ENCODE measurements around the gene PARVG. TPM values are rescaled to one million over a fixed set of nuclear protein-coding genes. Genes with fewer than 3 reads are reported as not detected.

PARVG gene
- total RNA-seq, 1 donor from 2014 or later = not detected

DNA sequence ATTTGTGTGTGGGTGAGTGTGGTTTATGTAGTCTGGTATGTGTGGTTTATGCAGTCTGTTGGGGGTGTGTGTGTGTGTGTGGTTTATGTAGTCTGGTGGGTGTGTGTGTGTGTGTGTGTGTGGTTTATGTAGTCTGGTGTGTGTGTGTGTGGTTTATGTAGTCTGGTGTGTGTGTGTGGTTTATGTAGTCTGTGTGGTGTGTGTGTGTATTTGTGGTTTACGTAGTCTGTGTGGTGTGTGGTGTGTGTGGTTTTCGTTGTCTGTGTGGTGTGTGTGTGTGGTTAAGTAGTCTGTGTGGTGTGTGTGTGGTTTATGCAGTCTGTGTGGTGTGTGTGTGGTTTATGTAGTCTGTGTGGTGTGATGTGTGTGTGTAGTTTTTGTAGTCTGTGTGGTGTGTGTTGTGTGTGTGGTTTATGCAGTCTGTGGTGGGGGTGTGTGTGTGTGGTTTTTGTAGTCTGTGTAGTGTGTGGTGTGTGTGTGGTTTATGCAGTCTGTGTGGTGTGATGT, 26.2 kb upstream of the PARVG start:
- Histone ChIP-seq H3K4me3 (ENCODE audit: low read depth, low read length) (no peak overlapping the region), H3K36me3 (ENCODE audit: control insufficient read depth, insufficient read depth, low read length) (no peaks in the 10 kb centered on the region), H3K27me3 (ENCODE audit: control insufficient read depth, insufficient read depth, low read length) (no peaks in the 10 kb centered on the region)
- FAIRE-seq (peak; percentile 94), DNase-seq (ENCODE audit: low read depth) (no peak)
- TF ChIP-seq, protein P1, sequence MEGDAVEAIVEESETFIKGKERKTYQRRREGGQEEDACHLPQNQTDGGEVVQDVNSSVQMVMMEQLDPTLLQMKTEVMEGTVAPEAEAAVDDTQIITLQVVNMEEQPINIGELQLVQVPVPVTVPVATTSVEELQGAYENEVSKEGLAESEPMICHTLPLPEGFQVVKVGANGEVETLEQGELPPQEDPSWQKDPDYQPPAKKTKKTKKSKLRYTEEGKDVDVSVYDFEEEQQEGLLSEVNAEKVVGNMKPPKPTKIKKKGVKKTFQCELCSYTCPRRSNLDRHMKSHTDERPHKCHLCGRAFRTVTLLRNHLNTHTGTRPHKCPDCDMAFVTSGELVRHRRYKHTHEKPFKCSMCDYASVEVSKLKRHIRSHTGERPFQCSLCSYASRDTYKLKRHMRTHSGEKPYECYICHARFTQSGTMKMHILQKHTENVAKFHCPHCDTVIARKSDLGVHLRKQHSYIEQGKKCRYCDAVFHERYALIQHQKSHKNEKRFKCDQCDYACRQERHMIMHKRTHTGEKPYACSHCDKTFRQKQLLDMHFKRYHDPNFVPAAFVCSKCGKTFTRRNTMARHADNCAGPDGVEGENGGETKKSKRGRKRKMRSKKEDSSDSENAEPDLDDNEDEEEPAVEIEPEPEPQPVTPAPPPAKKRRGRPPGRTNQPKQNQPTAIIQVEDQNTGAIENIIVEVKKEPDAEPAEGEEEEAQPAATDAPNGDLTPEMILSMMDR (IDR thresholded peaks at IDR 0.05; ENCODE audit: insufficient read depth, low read length, severe bottlenecking) = no peak

DNA sequence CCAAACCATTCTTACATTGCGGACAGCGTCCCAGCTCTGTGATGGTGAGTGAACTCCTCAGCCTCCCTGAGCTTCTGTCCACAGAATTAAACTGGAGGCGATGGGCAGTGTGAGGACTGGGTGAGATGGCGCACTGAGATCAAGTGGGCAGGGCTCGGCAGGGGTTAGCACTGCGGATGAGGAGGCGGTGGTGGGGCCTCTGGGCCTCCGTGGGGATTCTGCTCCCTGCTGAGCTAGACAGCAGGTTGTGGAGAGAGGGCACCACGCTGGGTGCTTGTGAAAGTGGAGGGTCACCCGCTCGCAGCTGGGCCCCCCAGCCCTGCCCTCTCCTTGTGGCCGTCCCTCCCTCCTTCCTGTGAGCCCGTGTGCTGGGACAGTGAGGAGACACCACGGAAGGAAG, 25.6 kb upstream of the PARVG start:
- no peaks in the 10 kb centered on the region for H3K36me3 ChIP-seq (ENCODE audit: control insufficient read depth, insufficient read depth, low read length)
- TF ChIP-seq, protein P1 (IDR thresholded peaks at IDR 0.05; ENCODE audit: insufficient read depth, low read length, severe bottlenecking) = no peak
- H3K27me3 ChIP-seq (ENCODE audit: control insufficient read depth, insufficient read depth, low read length) = no peaks in the 10 kb centered on the region
- no peak for DNase-seq (ENCODE audit: low read depth)
- no peak for FAIRE-seq
- no peak overlapping the region for H3K4me3 ChIP-seq (ENCODE audit: low read depth, low read length)

DNA sequence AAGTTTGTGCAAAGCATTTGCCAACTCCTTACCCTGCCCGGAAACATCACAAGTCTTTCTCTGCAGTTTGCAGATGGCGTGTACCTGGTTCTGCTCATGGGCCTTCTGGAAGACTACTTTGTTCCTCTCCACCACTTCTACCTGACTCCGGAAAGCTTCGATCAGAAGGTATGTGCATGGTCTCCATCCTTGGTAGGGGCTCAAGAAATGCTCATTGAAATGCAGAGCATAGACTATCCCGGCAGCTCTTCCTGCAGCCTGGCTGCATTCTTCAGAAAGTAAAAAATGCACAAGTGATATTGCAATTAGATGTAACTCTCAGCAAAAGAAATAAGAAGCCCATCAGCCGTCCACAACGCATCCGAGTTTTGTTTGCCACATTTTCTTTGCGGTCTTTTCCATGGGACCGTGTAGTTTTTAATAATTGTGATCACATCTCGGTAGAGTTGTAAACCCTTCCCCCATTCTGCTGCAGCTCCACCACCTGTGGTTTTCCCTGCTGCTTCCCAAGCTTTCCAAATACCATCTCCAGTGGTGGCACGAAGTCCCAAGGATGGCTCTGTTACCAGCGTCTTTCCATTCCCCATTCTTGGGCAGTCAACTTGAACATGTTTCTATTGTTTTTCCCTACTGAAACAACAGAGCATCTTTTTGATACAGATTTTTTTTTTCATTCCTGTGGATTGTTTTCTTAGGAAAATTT, 22.7 kb upstream of the PARVG start:
- FAIRE-seq (no peak), DNase-seq (ENCODE audit: low read depth) (no peak)
- Histone ChIP-seq H3K36me3 (ENCODE audit: control insufficient read depth, insufficient read depth, low read length) (no peaks in the 10 kb centered on the region), H3K27me3 (ENCODE audit: control insufficient read depth, insufficient read depth, low read length) (no peaks in the 10 kb centered on the region), H3K4me3 (ENCODE audit: low read depth, low read length) (no peak overlapping the region)
- TF ChIP-seq, protein P1 (IDR thresholded peaks at IDR 0.05; ENCODE audit: insufficient read depth, low read length, severe bottlenecking) = no peak

DNA sequence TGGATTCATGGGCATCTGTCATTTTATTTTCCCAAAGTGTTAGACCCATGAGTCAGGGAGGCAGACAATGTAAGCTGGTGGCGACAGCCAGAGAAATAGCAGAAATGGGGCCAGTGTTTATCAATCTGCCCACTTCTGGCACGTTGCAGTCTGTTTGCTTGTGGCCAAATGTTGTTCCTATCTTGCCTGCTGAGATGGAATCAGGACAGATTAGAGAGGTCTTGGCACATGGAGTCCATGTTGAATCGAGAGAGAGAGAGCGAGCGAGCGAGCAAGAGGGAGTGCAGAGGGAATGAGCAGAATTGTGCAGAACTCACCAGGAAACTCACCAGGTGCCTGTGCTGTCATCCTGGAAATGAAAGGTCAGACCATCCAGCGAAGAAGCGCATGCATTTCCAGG, 21.9 kb upstream of the PARVG start:
- FAIRE-seq = peak; percentile 68
- DNase-seq (ENCODE audit: low read depth) = no peak
- Histone ChIP-seq H3K4me3 (ENCODE audit: low read depth, low read length) (no peak overlapping the region), H3K36me3 (ENCODE audit: control insufficient read depth, insufficient read depth, low read length) (no peaks in the 10 kb centered on the region), H3K27me3 (ENCODE audit: control insufficient read depth, insufficient read depth, low read length) (no peaks in the 10 kb centered on the region)
- TF ChIP-seq, protein P1 (IDR thresholded peaks at IDR 0.05; ENCODE audit: insufficient read depth, low read length, severe bottlenecking) = no peak

DNA sequence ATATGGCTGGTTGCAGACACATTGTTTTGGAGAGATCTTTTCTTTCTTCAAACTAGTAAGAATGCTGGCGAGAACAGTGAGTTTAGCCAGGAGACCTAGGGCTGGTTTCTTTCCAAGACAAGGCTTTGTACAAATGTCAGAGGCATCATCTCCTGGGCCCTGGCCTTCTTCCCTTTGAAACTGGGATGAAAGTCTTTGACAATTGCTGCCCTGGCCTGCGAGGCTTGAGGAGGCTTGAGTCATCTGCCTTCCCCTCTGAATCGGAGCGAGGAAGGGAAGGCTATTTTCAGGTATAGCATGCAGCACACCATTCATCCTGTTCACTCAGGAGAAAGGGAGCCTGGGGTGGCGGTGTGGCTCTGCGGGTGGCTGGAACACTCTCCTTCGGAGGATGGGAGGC, 21.5 kb upstream of the PARVG start:
- Histone ChIP-seq H3K36me3 (ENCODE audit: control insufficient read depth, insufficient read depth, low read length) (no peaks in the 10 kb centered on the region), H3K27me3 (ENCODE audit: control insufficient read depth, insufficient read depth, low read length) (no peaks in the 10 kb centered on the region), H3K4me3 (ENCODE audit: low read depth, low read length) (no peak overlapping the region)
- DNase-seq (ENCODE audit: low read depth) = no peak
- TF ChIP-seq, protein P1 (IDR thresholded peaks at IDR 0.05; ENCODE audit: insufficient read depth, low read length, severe bottlenecking) = no peak
- FAIRE-seq = no peak

DNA sequence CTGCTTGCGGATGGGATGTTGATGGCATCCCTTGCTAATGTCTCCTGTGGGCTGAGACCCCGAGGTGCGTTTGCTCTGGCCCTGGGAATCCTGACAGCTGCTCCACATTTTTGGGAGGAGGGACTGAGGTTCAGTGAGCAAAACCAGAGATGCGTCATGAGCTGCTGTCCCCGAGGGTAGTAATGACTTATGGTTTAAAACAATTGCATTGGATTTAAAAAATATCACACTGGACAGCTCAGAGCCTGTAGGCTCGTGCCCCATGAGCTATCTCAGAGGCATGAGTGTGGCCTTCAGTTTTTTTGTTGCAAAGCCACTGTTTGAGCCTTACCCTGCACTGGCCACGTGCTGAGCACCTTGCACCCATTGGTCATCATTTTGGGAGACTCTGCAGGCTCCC, 20.9 kb upstream of the PARVG start:
- DNase-seq (ENCODE audit: low read depth) = no peak
- FAIRE-seq = no peak
- TF ChIP-seq, protein P1 (IDR thresholded peaks at IDR 0.05; ENCODE audit: insufficient read depth, low read length, severe bottlenecking) = no peak
- H3K4me3 ChIP-seq (ENCODE audit: low read depth, low read length) = no peak overlapping the region
- H3K36me3 ChIP-seq (ENCODE audit: control insufficient read depth, insufficient read depth, low read length) = no peaks in the 10 kb centered on the region
- H3K27me3 ChIP-seq (ENCODE audit: control insufficient read depth, insufficient read depth, low read length) = no peaks in the 10 kb centered on the region

All from bronchial epithelial cell (primary cell).